HG03066 (cell line): Measurements from ENCODE around the gene ASPDH.

Experiments
- ATAC-seq: cut with Tn5 transposase; IDR thresholded peaks from one replicate; pipeline ENCODE4 v1.9.1; 2021; ENCODE audit warnings: low read depth; ENCODE audit not compliant: unreplicated experiment

Gene ASPDH

GRCh38 chr19:50498219-50499056 is 15.3 kb downstream of the ASPDH start:
- ATAC-seq: no peak

DNA sequence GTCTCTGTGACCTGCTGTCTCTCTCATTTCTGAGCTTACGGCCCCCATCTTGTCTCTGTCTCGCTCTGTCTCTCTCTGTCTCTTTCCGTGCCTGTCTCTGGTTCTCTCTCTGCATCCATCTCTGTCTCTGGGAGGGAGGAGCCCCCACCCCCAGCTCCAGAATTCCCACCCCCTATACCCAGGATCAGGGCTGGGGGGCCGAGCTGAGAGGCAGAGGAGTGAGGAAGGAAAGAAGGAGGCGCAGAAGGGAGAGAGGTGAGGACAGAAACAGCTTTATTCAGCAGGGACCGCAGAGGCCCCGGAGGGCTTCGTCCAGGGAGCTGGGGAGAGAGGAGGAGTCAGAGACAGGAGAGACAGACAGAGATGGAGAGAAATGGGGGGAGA is 16.7 kb downstream of the ASPDH start:
- ATAC-seq: no peak

DNA sequence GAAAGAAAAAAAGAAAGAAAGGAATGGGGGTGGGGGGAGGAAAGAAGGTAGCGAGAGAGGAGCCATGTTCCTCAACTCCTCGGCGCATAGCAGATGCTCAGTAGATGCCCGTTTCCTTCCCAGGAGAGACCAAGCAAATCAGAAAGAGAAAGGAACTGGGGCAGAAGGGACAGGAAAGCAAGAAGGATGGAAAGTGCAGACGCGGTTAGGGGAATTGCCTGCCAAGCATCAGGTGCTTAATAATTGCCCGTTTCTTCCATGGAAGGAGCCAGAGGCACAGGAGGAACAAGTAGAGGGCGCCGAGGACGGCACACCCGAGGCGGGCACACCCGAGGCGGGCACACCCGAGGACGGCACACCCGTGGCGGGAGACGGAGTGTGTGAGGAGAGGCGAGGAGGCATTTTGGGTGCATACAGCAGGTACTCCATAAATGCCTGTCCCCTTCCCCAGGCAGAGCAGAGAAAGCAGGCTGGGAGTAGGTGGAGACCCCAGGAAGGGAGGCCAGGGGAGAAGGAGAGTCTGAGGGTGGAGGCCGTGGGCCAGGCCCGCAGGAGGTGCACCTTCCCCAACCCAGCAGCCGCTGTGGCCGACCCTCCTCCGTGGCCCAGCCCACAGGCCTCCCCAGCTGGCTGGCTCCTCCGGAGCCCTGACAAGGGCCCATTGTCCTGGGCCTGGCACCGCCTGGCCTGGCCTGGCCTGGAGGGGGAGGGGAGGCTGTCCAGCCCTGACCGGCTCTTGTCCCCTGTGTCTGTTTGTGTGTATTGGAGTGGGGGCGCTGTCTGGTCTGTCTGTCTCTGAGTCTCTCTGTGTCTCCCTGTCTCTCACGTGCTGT is 17.3 kb downstream of the ASPDH start:
- no peak for ATAC-seq

DNA sequence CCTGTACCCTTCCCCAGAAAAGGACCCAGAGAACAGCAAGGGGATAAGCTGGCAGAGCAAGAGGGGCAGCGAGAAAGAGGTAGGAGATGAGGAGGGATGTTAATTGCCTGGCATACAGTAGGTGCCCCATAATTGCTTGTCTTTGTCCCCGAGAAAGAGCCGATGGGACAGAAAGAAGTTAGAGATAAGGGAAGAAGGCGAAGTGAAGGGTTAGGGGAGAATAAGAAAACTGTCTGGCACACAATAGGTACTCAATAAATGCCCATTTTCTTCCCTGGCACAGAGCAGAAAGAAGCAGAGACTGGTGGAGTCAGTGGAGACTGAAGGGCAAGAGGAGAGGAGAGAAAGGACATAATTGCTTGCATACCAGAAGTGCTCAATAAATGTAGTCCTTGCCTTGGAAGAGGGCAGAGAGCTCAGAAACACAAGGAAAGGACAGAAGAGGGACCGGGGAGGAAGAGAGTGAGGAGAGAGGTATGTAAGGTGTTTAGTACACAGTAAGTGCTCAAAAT is 18.6 kb downstream of the ASPDH start:
- ATAC-seq: no peak

DNA sequence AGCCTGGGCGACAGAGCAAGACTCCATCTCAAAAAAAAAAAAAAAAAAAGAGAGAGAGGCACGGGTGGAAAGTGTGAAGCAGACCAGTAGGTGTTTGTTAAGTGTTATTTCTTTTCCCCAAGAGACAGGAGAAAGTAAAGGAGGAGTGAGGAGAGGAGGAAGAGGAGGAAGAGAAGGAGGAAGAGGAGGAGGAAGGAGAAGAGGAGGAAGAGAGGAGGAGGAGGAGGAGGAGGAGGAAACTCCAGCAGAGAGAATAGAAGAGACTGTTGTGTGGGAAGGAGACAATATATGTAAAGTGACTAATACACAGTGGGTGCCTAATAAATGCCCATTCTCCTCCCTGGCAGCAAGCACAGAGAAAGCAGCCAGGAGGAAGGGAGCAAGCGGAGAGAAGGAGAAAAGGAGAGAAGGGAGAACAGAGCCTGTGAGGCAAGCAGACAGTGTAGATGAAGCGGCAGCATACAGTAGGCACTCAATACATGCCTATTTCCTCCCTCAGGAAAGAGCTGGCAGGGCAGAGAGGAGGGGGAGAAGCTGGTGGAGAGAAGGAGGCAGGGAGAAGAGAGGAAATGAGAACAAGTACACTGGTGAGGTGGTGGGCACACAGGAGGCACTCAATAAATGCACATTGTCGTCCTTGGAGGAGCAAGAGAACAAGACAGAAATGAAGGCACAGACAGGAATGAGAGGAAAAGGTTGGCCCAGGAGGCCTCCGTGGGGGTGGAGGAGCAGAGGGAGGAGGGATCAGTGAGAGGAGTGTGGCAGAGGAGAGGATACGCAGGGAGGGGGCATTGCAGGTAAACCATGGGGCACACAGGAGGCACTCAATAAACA is 19.3 kb downstream of the ASPDH start:
- no peak for ATAC-seq

DNA sequence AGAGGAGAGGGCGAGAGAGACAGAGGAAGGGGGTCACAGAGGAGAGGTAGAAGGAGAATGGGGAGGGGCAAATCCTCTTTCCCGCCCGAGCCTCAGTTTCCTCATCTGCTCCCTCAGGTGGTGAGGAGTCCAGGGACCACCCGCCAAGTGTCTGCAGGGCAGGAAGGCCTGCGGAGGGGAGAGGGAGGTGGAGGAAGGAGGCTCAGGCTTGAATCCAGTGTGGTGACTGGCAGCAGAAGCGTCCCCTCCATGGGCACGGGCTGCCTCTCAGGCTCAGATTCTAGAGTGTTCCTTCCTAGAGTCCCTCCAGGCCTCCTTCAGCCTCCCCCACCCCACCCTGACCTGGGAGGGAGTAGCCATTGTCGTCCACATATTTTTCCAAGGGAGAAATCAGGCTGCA is 20.5 kb downstream of the ASPDH start:
- no peak for ATAC-seq

DNA sequence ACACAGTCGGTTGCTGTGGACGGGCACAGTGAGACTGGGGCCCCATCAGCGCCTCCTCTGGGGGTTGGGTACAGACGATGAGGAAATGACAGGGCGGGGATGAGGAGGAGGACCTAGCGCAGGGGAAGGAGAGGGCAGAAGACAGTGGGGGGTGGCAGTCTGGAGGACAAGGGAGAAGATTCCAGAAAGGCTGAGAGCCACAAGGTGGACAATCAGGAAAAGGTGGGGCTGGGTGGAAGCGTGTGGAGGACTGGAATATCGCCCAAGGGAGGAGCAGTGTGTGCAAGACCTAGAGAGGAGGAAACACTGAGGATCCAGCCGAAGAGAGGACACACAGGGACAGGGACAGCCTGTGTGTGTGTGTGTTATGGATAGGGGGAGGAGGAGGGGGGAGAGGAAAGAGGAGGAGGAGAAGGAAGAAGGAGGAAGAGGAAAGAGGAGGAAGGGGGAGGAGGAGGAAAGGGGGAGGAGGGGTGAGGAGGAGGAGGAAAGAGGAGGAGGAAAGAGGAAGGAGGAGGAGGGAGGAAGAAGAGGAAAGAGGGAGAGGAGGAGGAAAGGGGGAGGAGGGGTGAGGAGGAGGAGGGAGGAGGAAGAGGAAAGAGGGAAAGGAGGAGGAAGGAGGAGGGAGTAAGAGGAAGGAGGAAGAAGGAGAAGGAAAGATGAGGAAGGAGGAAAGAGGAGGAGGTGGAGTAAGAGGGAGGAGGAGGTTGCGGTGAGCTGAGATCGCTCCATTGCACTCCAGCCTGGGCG is 21.2 kb downstream of the ASPDH start:
- no peak for ATAC-seq

- no peak for ATAC-seq
Observed at GRCh38 chr19:50490991-50491472, 22.7 kb downstream of the ASPDH start.

DNA sequence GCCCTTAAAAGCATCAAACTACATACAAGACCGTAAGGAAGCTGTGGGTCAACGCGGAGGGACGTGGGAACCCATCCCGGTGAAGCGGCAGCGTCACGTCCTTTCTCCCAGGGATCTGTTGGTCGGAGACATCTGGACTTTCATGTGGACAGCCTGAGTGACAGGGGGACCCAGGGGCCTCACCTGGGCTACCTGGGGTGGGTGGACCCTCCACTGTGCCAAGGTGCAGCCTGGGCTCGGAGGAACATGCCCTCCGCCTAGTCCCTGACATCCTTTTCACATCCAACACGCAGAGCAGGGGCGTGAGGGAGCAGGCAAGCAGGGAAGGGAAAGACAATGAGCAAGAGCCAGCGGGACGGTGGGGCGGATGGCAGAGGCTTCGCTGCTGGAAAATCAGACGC is 23.3 kb downstream of the ASPDH start:
- ATAC-seq: no peak

DNA sequence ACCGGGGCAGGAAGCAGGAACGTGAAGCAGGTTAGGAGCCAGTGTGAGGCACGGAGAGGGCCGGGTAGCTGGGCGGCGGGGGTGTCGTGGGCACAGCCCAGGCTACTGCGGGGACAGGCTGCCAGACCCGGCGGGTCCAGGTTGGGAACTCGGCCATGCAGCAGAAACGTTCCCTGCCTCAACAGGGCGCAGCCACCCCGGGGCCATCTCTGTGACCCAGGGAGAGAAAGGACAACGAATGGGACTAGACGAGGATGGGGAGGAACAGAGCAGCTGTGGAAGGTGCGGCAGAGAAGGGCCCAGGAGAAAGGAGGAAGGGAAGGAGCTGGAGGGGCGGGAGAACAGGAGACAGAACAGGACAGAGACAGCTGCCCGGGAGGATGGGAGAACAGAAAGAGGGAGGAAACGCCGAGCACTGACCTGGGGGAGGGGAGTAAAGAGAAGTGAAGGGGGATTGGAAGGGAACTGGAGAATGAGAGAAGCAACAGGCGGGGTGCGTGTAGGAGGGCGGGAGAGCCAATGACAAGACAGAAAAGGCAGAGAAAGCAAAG is 24.2 kb downstream of the ASPDH start:
- no peak for ATAC-seq

DNA sequence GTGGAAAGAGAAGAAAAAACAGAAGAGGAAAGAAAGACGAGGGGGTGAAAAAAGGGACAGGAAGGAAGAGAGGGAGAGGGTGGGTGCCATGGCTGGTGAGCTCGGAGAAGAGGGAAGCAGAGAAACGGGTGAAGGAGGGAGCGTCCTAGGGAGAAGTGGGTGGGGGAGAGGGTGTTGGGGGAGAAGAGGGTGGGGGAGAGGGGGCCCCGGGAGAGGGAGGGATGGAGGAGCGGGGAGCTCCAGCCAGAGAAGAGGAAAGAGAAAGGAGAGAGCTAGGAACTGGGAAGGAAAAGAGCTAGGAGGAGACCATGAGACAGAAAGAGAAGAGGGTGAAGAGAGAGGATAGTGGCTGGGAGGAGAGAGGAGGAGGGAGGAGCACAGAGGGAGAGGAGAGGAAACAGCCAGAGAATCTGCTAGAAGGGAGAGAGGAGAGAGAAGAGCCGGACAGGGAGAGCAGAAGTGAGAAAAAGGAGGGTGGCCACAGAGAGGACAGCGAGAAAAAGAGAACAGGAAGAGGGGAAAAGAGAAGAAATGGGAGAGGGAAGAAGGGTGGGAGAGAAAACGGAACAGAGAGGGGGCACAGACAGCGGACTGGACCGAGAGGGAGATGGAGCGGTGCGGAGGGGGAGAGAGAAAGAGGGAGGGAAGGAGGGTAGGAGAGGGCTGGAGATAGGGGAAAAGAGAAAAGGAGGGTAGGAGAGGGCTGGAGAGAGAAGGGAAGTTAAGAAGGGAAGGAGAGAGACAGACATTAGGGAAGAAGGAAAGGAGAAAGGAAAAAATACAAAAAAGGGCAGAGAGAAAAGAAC is 25.1 kb downstream of the ASPDH start:
- no peak for ATAC-seq

DNA sequence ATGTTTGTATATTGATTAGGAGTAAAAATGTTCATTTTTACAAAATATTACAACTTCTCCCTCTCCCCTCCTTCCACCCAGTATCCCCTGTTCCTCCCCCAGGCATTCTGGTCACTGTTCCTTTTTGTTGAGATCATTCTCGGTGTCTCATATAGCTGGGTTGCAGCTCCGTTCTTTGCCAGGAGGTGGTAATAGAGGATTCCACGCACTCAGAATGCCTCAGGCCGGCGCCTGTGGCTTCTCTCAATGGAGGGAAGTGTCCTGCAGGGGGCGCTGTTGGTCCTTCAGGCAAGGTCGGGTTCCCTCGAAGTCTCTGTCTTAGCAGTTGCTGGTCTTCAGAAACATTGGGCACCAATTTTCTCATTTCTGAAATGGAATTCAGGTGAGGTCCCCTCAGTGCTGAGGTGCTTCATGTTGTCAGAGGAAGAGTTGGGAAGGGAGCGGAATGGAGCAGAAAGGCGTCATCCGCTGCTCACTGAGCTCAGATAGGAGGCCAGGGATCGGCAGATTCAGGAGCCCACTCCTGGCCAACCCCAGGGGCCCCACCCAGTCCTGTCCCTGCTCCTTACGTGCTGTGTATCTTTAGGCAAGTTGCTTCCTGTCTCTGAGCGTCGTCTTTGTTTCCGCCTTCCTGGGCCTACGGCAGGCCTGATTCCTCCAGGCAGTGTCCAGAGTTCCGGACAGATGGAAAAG is 26.7 kb downstream of the ASPDH start:
- no peak for ATAC-seq

DNA sequence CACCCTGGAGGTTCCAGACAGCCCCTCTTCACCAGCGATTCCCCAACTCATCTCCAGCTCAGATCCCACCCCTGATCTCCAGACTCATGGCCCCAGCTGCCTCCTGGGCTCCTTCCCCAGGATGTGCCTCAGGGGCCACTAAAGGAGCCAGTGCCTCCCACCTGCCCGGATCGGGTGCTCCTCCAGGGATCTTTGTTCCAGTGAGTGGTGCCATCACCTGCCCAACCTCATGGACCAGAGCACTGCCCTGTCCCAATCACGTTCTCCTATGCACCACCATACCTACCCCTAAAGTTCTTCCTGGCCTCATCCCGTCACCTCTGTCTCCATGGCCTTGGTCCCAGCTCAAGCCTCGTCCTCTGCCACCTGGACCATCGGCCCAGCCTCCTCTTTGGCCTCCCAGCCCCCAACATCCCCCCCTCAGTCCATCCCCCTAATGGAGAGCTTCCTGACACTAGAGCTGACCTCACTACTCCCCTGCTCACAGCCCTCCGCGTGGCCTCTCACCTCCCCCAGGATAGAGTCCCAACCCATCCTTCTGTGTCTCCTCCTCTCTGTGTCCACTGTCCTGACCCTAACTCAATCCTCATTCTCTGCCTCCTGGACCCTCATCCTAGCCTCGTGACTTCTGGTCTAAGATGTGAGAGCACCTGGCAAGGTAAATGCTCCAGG is 28.3 kb downstream of the ASPDH start:
- no peak for ATAC-seq

GRCh38 chr19:50482916-50483315 is 30.8 kb downstream of the ASPDH start:
- ATAC-seq: no peak

- ATAC-seq: no peak
Observed at GRCh38 chr19:50482271-50482855, 31.4 kb downstream of the ASPDH start.

DNA sequence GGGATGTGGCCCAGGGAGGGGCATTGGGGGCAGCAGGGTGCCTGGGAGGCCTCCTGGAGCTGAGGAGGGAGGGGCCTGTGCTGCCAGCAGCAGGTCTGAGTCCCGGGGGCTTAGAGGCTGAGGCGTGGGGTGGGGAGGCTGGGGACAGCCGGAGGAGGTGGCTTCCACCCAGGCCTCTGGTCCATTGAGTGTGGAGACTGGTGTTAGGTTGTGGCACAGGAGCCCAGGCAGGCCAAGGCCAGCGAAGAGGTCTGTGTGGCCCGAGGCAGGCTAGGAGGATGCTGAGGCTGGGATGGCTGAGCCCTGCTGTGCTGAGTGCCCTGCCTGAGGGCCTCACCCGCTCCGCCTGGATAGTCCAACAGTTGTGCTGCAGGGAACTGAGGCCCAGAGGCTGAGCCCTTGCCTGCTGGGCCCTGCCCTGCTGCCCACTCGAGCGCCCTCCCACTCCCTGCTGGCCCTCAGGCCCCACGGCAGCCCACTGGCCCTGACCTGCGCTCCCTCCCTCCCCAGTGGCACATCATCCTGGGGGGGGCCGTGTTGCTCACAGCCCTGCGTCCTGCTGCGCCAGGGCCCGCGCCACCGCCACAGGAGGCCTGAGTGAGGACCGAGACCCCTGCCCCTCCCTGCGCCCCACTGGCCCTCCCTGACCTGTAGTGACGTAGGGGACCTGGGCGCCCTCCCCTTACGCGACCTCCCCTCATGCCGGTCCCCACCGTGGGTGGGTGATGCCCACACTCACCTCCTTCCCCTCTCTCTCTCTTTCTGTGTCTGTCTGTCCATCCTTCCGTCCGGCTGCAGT is 32.2 kb downstream of the ASPDH start:
- no peak for ATAC-seq
